ENCODE results near the gene IRF2. TPM values are rescaled to one million over a fixed set of nuclear protein-coding genes. Genes with fewer than 3 reads are reported as not detected.
"Not testable (repeated sequence)": the region's sequence is repeated elsewhere in the genome, so short reads cannot be mapped to it uniquely, and the experiment has no call there.

Gene IRF2
- total RNA-seq, 1 experiment from 2014 or later: 6.1 TPM

GRCh38 chr4:184389978-184390900 is 84.1 kb downstream of the IRF2 start:
- H3K27me3 ChIP-seq: no peaks in the 10 kb centered on the region
- H3K4me3 ChIP-seq: no peak overlapping the region
- DNase-seq: no peak
- peaks cover 6% of the 10 kb centered on the region for H3K4me1 ChIP-seq
- no peak overlapping the region for H3K27ac ChIP-seq
- H3K36me3 ChIP-seq: no peaks in the 10 kb centered on the region
- H3K9me3 ChIP-seq (replicated peaks): no peaks in the 10 kb centered on the region

- H3K4me1 ChIP-seq: peaks cover 26% of the 10 kb centered on the region
- no peaks in the 10 kb centered on the region for H3K27me3 ChIP-seq
- no peak overlapping the region for H3K4me3 ChIP-seq
- no peak for DNase-seq
- no peaks in the 10 kb centered on the region for H3K36me3 ChIP-seq
- H3K9me3 ChIP-seq (replicated peaks): no peaks in the 10 kb centered on the region
- H3K27ac ChIP-seq: no peak overlapping the region
Observed at GRCh38 chr4:184388106-184388505, 86.2 kb downstream of the IRF2 start.

DNA sequence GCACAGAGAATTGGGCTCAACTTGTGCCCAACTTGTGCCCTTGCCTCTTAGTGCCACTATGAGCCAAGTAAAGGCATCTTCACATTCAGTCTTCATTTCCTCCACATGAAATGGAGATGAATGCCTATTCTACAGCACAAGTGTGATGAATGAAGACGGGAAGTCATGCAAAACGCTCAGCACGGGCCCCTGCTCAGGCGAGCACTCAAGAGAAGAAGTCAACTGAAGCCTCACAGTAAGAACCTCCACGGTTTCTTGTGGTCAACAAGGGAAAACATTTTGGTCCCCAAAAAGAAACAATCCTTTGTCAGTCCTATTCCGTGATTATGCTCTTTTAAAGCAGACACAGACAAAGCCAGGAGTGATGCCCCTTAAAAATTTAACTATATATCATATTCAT is 87.0 kb downstream of the IRF2 start:
- Histone ChIP-seq H3K27ac (no peak overlapping the region), H3K4me3 (no peak overlapping the region), H3K9me3 (replicated peaks) (no peaks in the 10 kb centered on the region), H3K36me3 (no peaks in the 10 kb centered on the region), H3K27me3 (no peaks in the 10 kb centered on the region), H3K4me1 (peaks cover 33% of the 10 kb centered on the region)
- DNase-seq: no peak

- H3K27me3 ChIP-seq: no peaks in the 10 kb centered on the region
- H3K4me1 ChIP-seq: peaks cover 37% of the 10 kb centered on the region
- H3K4me3 ChIP-seq: no peak overlapping the region
- H3K27ac ChIP-seq: no peak overlapping the region
- no peak for DNase-seq
- H3K9me3 ChIP-seq (replicated peaks): no peaks in the 10 kb centered on the region
- no peaks in the 10 kb centered on the region for H3K36me3 ChIP-seq
Observed at GRCh38 chr4:184386271-184386781, 88.0 kb downstream of the IRF2 start.

DNA sequence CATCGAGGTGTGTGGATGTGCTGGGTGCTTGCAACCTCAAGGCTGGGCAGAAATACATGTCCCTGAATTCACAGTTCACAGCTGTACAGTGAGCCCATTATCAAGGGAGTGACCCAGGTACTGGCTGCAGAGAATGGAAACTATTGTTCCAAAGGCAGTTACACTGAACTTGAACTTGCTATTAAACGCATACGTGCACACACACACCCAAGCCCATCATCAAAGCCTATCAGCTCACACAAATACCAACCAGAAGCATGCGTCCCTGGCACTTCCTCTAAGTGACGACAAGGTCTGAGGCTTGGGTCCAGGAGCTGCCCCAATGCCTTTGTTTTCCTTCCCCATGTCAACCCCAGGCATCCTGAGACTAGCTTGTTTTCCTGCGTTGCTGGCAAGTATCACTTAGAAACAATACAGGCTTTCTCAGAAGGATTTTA is 88.6 kb downstream of the IRF2 start:
- peaks cover 37% of the 10 kb centered on the region for H3K4me1 ChIP-seq

DNA sequence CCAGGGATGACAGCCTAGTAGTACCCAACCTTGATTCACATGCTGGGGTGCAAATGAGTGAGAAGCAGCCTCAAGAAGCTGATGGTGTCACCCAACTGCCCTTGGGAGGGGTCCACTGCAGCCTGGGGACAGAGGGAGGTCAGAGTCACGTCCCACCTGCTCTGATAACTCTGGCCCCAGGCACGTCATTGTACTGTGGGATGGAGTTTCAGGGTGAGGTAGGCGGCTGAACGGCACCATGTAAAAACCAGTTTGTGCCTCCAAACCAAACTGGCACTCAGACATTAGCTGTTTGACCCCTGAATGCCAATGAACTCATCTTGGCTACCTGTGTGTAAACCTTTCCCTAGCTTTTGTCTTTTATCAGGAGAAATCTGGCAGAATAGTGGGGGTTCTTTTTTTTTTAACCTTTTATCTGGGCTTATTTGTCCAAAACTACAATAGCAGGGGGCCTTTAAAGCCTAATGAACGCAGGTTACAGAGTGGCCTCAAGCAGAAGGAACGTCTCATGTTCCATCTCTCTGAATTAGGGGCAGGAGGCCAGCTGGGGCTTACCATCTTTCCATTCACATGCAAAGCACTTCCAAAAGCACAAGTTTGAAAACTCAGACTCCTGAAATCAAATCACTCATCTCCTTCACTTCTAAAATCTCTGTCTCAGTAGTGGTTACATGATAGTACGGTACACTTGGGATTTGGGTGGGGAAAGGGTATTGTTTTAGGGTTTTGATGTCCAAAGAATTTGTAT is 89.4 kb downstream of the IRF2 start:
- Histone ChIP-seq H3K4me3 (no peak overlapping the region), H3K4me1 (peaks cover 37% of the 10 kb centered on the region), H3K27ac (peak overlapping the region; percentile 73), H3K36me3 (no peaks in the 10 kb centered on the region), H3K9me3 (replicated peaks) (no peaks in the 10 kb centered on the region), H3K27me3 (no peaks in the 10 kb centered on the region)
- peak in 1 of 2 experiments; percentile 27 for DNase-seq

More for the DNA sequence above, 88.6 kb downstream of the IRF2 start:
- no peaks in the 10 kb centered on the region for H3K36me3 ChIP-seq
- no peak overlapping the region for H3K27ac ChIP-seq
- H3K4me3 ChIP-seq: no peak overlapping the region
- H3K9me3 ChIP-seq (replicated peaks): no peaks in the 10 kb centered on the region
- H3K27me3 ChIP-seq: no peaks in the 10 kb centered on the region
- no peak for DNase-seq

DNA sequence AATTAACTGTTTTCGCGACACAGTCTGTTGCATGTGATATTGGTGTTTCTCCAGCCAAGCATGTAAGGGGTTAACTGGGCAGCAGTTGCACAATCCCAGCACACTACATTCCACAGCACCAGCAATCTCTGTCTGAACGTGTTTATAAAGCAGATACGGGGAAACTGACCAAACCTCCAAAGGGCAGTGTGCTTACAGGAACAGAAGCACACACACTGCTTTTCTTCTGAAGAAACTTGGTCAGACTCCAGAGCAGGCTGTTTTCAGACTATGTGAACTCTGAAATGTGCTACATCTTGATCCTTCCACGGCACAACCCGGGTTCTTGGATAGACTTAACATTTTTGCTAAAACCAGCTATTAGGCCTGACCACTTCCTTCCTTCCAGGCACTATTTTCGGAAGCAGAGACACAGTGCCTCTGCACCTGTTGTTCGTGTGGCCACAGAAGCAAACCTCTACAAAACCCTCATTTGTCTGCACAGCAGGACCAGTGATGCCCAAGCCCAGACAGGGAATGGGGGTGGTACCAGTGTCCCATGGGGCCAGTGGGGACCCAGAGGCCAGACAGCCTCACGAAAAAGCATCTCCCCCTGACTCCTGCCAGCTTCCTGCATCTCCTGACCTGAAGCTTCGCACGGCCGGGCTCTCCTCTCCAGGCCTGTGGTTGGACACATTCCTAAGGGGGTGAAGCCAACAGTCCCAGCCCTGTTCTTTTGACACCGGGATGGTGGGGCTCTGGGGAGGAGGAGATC is 90.1 kb downstream of the IRF2 start:
- peak; percentile 78 to 85 for DNase-seq
- peak overlapping the region; percentile 73 for H3K27ac ChIP-seq
- H3K9me3 ChIP-seq (replicated peaks): no peaks in the 10 kb centered on the region
- H3K4me1 ChIP-seq: peaks cover 37% of the 10 kb centered on the region
- peak overlapping the region; percentile 13 for H3K4me3 ChIP-seq
- H3K27me3 ChIP-seq: no peaks in the 10 kb centered on the region
- no peaks in the 10 kb centered on the region for H3K36me3 ChIP-seq

GRCh38 chr4:184383497-184384055 is 90.8 kb downstream of the IRF2 start:
- Histone ChIP-seq H3K27ac (peak overlapping the region; percentile 73), H3K4me1 (peaks cover 37% of the 10 kb centered on the region), H3K4me3 (peak overlapping the region; percentile 13), H3K36me3 (no peaks in the 10 kb centered on the region), H3K27me3 (no peaks in the 10 kb centered on the region), H3K9me3 (replicated peaks) (no peaks in the 10 kb centered on the region)
- DNase-seq: peak; percentile 20 to 27

GRCh38 chr4:184382189-184382846 is 92.0 kb downstream of the IRF2 start:
- H3K36me3 ChIP-seq: no peaks in the 10 kb centered on the region
- H3K4me3 ChIP-seq: no peak overlapping the region; the same call in 1 of the 2 replicates
- H3K27me3 ChIP-seq: no peaks in the 10 kb centered on the region
- peak; percentile 4 to 45 for DNase-seq
- H3K9me3 ChIP-seq (replicated peaks): no peaks in the 10 kb centered on the region
- H3K4me1 ChIP-seq: peaks cover 37% of the 10 kb centered on the region
- peak overlapping the region; percentile 73 for H3K27ac ChIP-seq

- H3K36me3 ChIP-seq: no peaks in the 10 kb centered on the region
- DNase-seq: no peak
- no peak overlapping the region for H3K4me3 ChIP-seq
- H3K4me1 ChIP-seq: peaks cover 36% of the 10 kb centered on the region
- no peak overlapping the region for H3K27ac ChIP-seq
- H3K27me3 ChIP-seq: no peaks in the 10 kb centered on the region
- no peaks in the 10 kb centered on the region for H3K9me3 ChIP-seq (replicated peaks)
Observed at GRCh38 chr4:184380707-184381106, 93.6 kb downstream of the IRF2 start.

DNA sequence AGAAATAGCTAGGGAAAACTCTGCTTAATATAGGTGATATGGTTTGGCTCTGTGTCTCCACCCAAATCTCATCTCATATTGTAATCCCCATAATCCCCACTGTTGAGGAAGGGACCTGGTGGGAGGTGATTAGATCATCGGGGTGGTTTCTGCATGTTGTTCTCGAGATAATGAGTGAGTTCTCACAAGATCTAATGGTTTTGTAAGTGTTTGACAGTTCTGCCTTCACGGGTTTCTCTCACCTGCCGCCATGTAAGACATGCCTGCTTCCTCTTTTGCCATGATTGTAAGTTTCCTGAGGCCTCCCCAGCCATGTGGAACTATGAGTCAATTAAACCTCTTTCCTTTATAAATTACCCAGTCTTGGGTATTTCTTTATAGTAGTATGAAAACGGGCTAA is 94.1 kb downstream of the IRF2 start:
- H3K4me3 ChIP-seq; DNase-seq; H3K27me3 ChIP-seq; H3K9me3 ChIP-seq (replicated peaks); H3K36me3 ChIP-seq; H3K27ac ChIP-seq: not testable (repeated sequence)
- peaks cover 31% of the 10 kb centered on the region for H3K4me1 ChIP-seq

DNA sequence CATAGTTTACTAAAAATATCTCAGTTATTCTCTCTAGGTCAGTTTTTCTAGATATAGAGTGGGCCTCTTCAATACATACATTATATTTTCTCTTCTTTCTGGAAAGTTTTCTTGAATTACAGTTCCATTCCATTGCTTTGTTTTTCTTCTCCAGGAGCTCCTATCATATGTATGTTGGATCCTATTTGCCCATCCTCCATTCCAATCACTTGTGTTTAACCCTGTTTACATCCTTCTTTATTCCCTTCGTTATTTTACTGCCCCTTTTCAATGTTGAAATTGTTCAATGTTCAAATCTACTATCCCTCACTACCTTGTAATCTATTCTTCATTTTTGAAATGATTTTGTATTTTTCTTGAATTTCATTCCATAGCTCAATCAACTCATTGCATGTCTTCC is 97.4 kb downstream of the IRF2 start:
- no peak for DNase-seq
- Histone ChIP-seq H3K36me3 (no peaks in the 10 kb centered on the region), H3K4me3 (no peak overlapping the region), H3K27ac (no peak overlapping the region), H3K9me3 (replicated peaks) (no peaks in the 10 kb centered on the region), H3K27me3 (no peaks in the 10 kb centered on the region), H3K4me1 (no peaks in the 10 kb centered on the region)

- Histone ChIP-seq H3K27me3 (no peaks in the 10 kb centered on the region), H3K9me3 (replicated peaks) (no peaks in the 10 kb centered on the region), H3K27ac (no peak overlapping the region), H3K4me1 (no peaks in the 10 kb centered on the region), H3K4me3 (no peak overlapping the region), H3K36me3 (no peaks in the 10 kb centered on the region)
- no peak for DNase-seq
Observed at GRCh38 chr4:184376126-184376838, 98.1 kb downstream of the IRF2 start.
